ENCODE measurements around the gene MEGF6.

MEGF6 gene

DNA sequence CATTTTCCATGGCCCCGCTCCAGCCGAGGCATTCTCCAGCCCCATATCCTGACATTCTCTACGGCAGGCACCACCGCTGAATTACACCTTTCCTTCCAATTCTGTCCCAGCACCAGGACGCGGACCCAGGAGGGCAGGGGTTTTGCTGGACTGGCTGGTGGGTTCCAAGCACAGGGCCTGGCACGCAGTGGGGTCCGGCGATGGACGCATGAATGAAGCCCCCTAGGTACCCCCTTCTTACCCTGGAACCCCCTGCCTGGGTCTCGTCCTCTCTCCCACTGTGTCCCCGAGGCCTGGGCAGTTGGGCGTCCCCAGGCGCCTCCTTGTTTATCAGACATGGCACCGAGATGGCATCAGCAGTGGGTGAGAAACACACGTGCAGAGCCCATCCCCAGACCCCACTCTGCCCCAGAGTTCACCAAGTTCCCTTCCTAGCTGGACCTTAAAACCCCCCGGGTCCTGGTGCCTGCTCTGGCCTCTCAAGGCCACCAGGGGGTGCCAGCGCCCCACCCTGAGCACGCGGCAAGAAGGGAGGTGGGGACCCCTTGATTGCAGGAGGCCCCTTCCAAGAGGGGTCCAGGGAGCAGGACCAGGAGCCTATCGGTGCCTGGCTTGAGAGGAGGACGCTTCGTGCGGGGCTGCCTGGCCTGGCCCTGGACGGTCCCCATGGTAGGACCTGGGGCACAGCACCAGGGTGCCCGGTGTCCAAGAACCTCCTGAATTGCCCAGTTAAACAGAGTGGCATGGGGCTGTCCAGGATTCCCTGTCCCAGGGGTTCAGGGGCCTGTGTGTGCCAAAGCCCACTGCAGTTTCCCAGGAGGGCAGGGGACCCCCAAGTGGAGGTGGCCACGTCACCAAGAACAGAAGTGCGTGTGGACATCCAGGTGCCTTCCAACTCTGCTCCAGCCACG lies 46.1 kb downstream of the MEGF6 start:
- no peak overlapping the region for H3K4me3 ChIP-seq (ENCODE audit: low read depth in 1 of 5, low read length in 5 of 5)
- H3K9me3 ChIP-seq (ENCODE audit: control insufficient read depth in 5 of 5, low read length in 5 of 5) = no peaks in the 10 kb centered on the region
- H3K27ac ChIP-seq (ENCODE audit: low read depth, low read length) = no peak overlapping the region
- no peaks in the 10 kb centered on the region for H3K36me3 ChIP-seq (ENCODE audit: control insufficient read depth in 5 of 5, insufficient read depth in 5 of 5, low read length in 5 of 5)
- H3K27me3 ChIP-seq (ENCODE audit: control insufficient read depth in 5 of 5, insufficient read depth in 4 of 5, low read length in 5 of 5) = peaks cover 8 to 47% (median 22%) of the 10 kb centered on the region in 5 donors
- H3K9ac ChIP-seq (ENCODE audit: low read length in 5 of 5) = no peak overlapping the region
- peaks cover 0 to 3% (median 2%) of the 10 kb centered on the region in 5 donors for H3K4me1 ChIP-seq (ENCODE audit: control insufficient read depth in 5 of 5, insufficient read depth in 5 of 5, low read length in 5 of 5)

DNA sequence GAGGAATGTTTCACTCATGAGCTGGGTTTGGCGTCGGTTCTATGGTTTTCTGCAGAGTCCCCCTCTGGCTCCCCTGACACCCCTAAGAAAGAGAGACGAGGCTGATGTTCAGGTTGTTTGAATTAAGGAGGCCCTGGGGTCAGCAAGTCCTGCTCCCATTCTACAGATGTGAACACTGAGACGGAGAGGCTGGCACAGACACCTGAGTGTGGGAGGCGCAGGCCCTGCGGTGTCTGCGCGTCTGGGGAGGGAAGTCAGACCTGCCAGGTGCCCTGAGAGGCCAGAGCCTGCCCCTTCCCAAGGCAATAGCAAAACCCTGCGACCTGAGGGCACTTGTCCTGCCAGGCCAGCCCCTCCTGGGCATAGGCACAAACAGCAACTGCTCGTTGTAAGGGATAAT lies 47.7 kb downstream of the MEGF6 start:
- H3K36me3 ChIP-seq (ENCODE audit: control insufficient read depth in 5 of 5, insufficient read depth in 5 of 5, low read length in 5 of 5) = no peaks in the 10 kb centered on the region
- no peak overlapping the region for H3K4me3 ChIP-seq (ENCODE audit: low read depth in 1 of 5, low read length in 5 of 5)
- H3K27ac ChIP-seq (ENCODE audit: low read depth, low read length) = no peak overlapping the region
- no peaks in the 10 kb centered on the region for H3K9me3 ChIP-seq (ENCODE audit: control insufficient read depth in 5 of 5, low read length in 5 of 5)
- peaks cover 0 to 3% (median 2%) of the 10 kb centered on the region in 5 donors for H3K4me1 ChIP-seq (ENCODE audit: control insufficient read depth in 5 of 5, insufficient read depth in 5 of 5, low read length in 5 of 5)
- no peak overlapping the region for H3K9ac ChIP-seq (ENCODE audit: low read length in 5 of 5)
- peaks cover 10 to 47% (median 19%) of the 10 kb centered on the region in 5 donors for H3K27me3 ChIP-seq (ENCODE audit: control insufficient read depth in 5 of 5, insufficient read depth in 4 of 5, low read length in 5 of 5)

DNA sequence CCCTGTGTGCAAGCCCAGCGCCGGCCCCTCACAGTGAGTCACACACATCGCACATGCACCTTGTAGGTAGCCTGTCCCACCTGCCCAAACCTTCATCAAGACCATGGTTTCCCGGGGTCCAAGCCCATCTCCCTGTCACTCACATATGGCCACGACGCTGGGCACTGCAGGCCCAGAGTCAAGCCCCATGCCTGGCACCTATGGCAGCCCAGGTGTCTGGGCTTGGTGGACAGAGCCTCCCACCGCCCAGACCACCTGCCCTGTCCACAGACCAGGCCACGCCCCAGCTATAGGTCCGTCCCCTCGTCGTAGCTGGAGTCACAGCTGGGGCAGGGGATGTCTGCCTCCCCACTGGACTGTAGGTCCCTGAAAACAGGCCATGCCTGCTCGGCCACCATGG lies 48.2 kb downstream of the MEGF6 start:
- Histone ChIP-seq H3K27ac (ENCODE audit: low read depth, low read length) (no peak overlapping the region), H3K9me3 (ENCODE audit: control insufficient read depth in 5 of 5, low read length in 5 of 5) (no peaks in the 10 kb centered on the region), H3K4me3 (ENCODE audit: low read depth in 1 of 5, low read length in 5 of 5) (no peak overlapping the region), H3K27me3 (ENCODE audit: control insufficient read depth in 5 of 5, insufficient read depth in 4 of 5, low read length in 5 of 5) (peaks cover 10 to 45% (median 17%) of the 10 kb centered on the region in 5 donors), H3K4me1 (ENCODE audit: control insufficient read depth in 5 of 5, insufficient read depth in 5 of 5, low read length in 5 of 5) (peaks cover 0 to 3% (median 2%) of the 10 kb centered on the region in 5 donors), H3K36me3 (ENCODE audit: control insufficient read depth in 5 of 5, insufficient read depth in 5 of 5, low read length in 5 of 5) (no peaks in the 10 kb centered on the region), H3K9ac (ENCODE audit: low read length in 5 of 5) (no peak overlapping the region)

DNA sequence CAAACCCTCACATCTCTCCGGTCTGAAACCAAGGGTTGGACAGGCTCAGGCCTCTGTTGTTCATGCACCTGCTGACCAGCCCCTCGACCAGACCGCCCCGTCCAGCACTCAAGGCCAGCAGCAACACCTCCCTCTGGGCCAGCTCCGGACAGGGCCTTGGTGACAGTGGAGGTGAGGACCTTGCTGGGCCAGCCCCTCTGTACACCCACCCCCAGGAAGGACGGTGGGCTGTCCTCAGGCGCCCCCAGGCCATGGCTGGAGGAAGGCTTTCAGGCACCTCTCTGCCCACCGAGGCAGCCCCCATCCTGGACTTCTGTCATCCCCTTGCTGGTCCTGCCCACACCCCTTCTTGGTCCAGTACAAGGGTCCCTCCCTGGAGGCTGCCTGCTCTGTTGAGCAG lies 48.6 kb downstream of the MEGF6 start:
- no peak overlapping the region for H3K9ac ChIP-seq (ENCODE audit: low read length in 5 of 5)
- H3K4me3 ChIP-seq (ENCODE audit: low read depth in 1 of 5, low read length in 5 of 5) = no peak overlapping the region
- H3K9me3 ChIP-seq (ENCODE audit: control insufficient read depth in 5 of 5, low read length in 5 of 5) = no peaks in the 10 kb centered on the region
- no peaks in the 10 kb centered on the region for H3K36me3 ChIP-seq (ENCODE audit: control insufficient read depth in 5 of 5, insufficient read depth in 5 of 5, low read length in 5 of 5)
- H3K27ac ChIP-seq (ENCODE audit: low read depth, low read length) = no peak overlapping the region
- peaks cover 0 to 3% (median 2%) of the 10 kb centered on the region in 5 donors for H3K4me1 ChIP-seq (ENCODE audit: control insufficient read depth in 5 of 5, insufficient read depth in 5 of 5, low read length in 5 of 5)
- H3K27me3 ChIP-seq (ENCODE audit: control insufficient read depth in 5 of 5, insufficient read depth in 4 of 5, low read length in 5 of 5) = peaks cover 10 to 41% (median 13%) of the 10 kb centered on the region in 5 donors

DNA sequence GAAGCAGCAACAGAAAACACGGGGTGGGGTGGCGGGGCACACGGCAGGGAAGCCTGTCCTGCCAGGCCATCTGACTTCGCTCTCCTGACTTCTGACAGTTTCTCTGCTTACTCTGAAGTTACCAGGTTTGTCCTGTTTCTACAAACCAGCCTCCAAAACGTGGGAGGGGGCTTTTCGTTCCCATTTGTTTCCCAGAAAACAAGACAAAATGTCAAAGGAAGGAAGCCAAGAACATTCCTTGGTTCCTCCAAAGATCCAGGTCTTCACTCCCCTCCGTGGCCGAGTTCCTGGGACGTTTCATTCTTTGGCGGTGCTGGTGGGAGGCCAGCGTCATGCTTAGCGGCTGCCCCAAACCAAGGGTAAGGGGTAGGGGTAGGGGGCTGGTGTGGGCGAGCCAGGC lies 49.6 kb downstream of the MEGF6 start:
- H3K9me3 ChIP-seq (ENCODE audit: control insufficient read depth in 5 of 5, low read length in 5 of 5) = no peaks in the 10 kb centered on the region
- no peak overlapping the region for H3K4me3 ChIP-seq (ENCODE audit: low read depth in 1 of 5, low read length in 5 of 5)
- H3K27me3 ChIP-seq (ENCODE audit: control insufficient read depth in 5 of 5, insufficient read depth in 4 of 5, low read length in 5 of 5) = peaks cover 10 to 40% (median 13%) of the 10 kb centered on the region in 5 donors
- H3K36me3 ChIP-seq (ENCODE audit: control insufficient read depth in 5 of 5, insufficient read depth in 5 of 5, low read length in 5 of 5) = no peaks in the 10 kb centered on the region
- H3K27ac ChIP-seq (ENCODE audit: low read depth, low read length) = no peak overlapping the region
- no peak overlapping the region for H3K9ac ChIP-seq (ENCODE audit: low read length in 5 of 5)
- peaks cover 0 to 3% (median 2%) of the 10 kb centered on the region in 5 donors for H3K4me1 ChIP-seq (ENCODE audit: control insufficient read depth in 5 of 5, insufficient read depth in 5 of 5, low read length in 5 of 5)

DNA sequence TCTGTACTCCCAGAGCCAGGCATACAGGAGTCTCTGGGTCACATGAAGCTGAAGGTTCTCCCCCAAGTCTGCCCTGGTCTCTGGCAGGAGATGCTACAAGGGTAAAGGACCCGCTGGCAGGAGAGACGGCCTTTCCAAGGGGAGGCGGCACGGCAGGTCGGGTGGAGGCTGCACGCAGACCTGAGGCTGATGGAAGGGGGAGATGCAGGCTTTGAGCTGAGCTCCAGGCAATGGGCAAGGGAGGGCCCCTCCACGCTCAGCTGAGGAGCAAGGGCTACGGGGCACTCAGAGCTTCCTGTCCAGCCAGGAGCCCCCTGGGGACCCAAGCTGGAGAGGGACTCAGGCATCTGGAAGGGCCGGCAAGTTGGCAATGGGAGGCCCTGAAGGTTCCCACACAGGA lies 50.3 kb downstream of the MEGF6 start:
- Histone ChIP-seq H3K9me3 (ENCODE audit: control insufficient read depth in 5 of 5, low read length in 5 of 5) (no peaks in the 10 kb centered on the region), H3K27ac (ENCODE audit: low read depth, low read length) (no peak overlapping the region), H3K4me3 (ENCODE audit: low read depth in 1 of 5, low read length in 5 of 5) (no peak overlapping the region), H3K36me3 (ENCODE audit: control insufficient read depth in 5 of 5, insufficient read depth in 5 of 5, low read length in 5 of 5) (no peaks in the 10 kb centered on the region), H3K4me1 (ENCODE audit: control insufficient read depth in 5 of 5, insufficient read depth in 5 of 5, low read length in 5 of 5) (peaks cover 0 to 3% (median 2%) of the 10 kb centered on the region in 5 donors), H3K9ac (ENCODE audit: low read length in 5 of 5) (no peak overlapping the region), H3K27me3 (ENCODE audit: control insufficient read depth in 5 of 5, insufficient read depth in 4 of 5, low read length in 5 of 5) (peaks cover 4 to 37% (median 15%) of the 10 kb centered on the region in 5 donors)

DNA sequence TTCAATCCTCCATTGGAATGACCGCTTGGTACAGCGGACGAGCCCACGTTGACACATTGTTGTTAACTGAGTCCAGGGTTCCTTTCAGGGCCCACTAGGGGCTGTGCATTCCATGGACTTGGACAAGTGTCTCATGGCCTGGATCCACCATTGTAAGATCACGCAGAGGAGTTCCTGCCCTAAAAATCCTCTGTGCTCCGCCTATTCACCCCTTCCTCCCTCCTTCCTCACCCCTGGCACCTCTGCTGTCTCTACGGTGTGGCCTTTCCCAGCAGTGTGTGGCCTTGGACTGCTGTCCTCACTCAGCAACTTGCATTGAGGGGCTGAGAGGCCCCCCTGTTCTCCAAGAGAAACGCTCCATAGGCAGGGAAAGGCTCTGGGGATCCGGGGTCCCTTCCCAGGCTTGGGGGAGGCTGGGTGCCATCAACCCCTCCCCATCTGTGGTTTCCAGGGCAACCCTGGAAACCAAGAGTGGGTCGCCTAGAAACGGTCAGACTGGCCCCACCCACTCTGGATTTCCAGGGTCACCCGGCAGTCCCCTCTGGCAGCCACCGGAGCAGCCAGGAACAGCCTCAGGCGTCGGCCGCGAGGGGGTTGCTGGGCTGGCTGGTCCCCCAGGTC lies 50.9 kb downstream of the MEGF6 start:
- H3K9me3 ChIP-seq (ENCODE audit: control insufficient read depth in 5 of 5, low read length in 5 of 5) = no peaks in the 10 kb centered on the region
- H3K4me1 ChIP-seq (ENCODE audit: control insufficient read depth in 5 of 5, insufficient read depth in 5 of 5, low read length in 5 of 5) = peaks cover 0 to 3% (median 2%) of the 10 kb centered on the region in 5 donors
- peaks cover 4 to 31% (median 10%) of the 10 kb centered on the region in 5 donors for H3K27me3 ChIP-seq (ENCODE audit: control insufficient read depth in 5 of 5, insufficient read depth in 4 of 5, low read length in 5 of 5)
- H3K27ac ChIP-seq (ENCODE audit: low read depth, low read length) = no peak overlapping the region
- no peaks in the 10 kb centered on the region for H3K36me3 ChIP-seq (ENCODE audit: control insufficient read depth in 5 of 5, insufficient read depth in 5 of 5, low read length in 5 of 5)
- H3K9ac ChIP-seq (ENCODE audit: low read length in 5 of 5) = no peak overlapping the region
- H3K4me3 ChIP-seq (ENCODE audit: low read depth in 1 of 5, low read length in 5 of 5) = no peak overlapping the region

DNA sequence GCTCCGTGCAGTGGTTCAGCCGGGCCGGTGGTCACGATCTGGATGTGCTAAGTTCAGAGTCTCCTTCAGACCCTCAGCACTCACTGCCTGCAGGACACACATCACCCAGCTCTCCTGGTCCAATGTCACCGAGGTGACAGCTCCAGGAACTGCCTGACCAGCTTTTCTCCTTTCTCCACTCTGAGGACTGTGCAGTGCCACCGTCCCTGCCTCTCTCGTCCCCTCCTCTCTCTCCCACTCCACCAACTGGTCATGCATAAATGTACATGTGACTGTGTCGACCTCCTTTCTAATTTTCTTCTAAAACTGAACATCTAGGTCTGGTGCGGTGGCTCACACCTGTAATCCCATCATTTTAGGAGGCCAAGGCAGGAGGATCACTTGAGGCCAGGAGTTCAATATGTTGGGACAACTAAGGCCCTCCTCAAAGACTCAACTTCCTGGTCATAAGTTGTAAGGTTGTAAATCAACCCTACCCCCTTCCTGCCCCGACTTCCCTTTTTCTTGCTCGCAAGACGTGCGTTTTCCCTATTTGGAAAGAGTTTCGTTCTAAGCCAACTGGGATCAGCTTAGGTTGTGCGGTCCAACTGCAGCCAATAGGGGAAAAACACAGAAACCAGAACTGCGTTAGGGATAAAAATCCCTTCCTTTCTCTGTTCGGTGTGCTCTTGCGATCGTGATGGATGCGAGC lies 53.1 kb downstream of the MEGF6 start:
- Histone ChIP-seq H3K27me3 (ENCODE audit: control insufficient read depth in 5 of 5, insufficient read depth in 4 of 5, low read length in 5 of 5) (peaks cover 2 to 24% (median 9%) of the 10 kb centered on the region in 5 donors), H3K36me3 (ENCODE audit: control insufficient read depth in 5 of 5, insufficient read depth in 5 of 5, low read length in 5 of 5) (no peaks in the 10 kb centered on the region), H3K27ac (ENCODE audit: low read depth, low read length) (no peak overlapping the region), H3K9me3 (ENCODE audit: control insufficient read depth in 5 of 5, low read length in 5 of 5) (no peaks in the 10 kb centered on the region), H3K9ac (ENCODE audit: low read length in 5 of 5) (no peak overlapping the region), H3K4me1 (ENCODE audit: control insufficient read depth in 5 of 5, insufficient read depth in 5 of 5, low read length in 5 of 5) (peaks cover 0 to 3% (median 2%) of the 10 kb centered on the region in 5 donors), H3K4me3 (ENCODE audit: low read depth in 1 of 5, low read length in 5 of 5) (no peak overlapping the region)

DNA sequence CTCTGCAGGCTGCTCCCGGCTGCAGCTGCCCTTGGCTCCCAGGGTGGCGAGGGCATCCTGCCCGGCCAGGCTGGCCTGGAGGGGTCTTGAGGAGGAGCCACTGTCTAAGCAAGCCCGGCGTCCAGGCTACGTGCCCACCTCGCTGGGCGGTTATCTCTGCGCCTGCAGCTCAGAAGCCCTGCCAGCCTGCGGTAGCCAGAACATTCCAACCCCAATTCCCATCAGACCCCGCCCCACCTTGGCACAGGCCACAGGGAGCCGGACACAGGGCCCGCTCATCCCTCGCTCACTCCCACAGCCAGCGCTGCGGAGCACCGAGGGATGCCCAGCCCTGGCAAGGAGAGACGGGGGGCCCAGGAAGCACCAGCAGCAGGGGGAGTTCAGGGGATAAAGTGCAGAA lies 53.9 kb downstream of the MEGF6 start:
- Histone ChIP-seq H3K27ac (ENCODE audit: low read depth, low read length) (no peak overlapping the region), H3K27me3 (ENCODE audit: control insufficient read depth in 5 of 5, insufficient read depth in 4 of 5, low read length in 5 of 5) (peaks cover 0 to 23% (median 10%) of the 10 kb centered on the region in 5 donors), H3K4me3 (ENCODE audit: low read depth in 1 of 5, low read length in 5 of 5) (no peak overlapping the region), H3K36me3 (ENCODE audit: control insufficient read depth in 5 of 5, insufficient read depth in 5 of 5, low read length in 5 of 5) (no peaks in the 10 kb centered on the region), H3K9me3 (ENCODE audit: control insufficient read depth in 5 of 5, low read length in 5 of 5) (no peaks in the 10 kb centered on the region), H3K9ac (ENCODE audit: low read length in 5 of 5) (no peak overlapping the region), H3K4me1 (ENCODE audit: control insufficient read depth in 5 of 5, insufficient read depth in 5 of 5, low read length in 5 of 5) (peaks cover 0 to 3% (median 2%) of the 10 kb centered on the region in 5 donors)
